Prostate gland (tissue), 2 donors: Measurements from ENCODE around the gene CASQ2. TPM values are rescaled to one million over a fixed set of nuclear protein-coding genes. Genes with fewer than 3 reads are reported as not detected.

Source experiments
- DNase-seq: peaks from one replicate; pipeline ENCODE4 v3.0.0-alpha.2; 2019; ENCODE audit warnings: low spot score
- H3K27ac ChIP-seq, 2 donors: fragments of 200-600 bp; sonication (generic); 2 replicates each; pipeline ENCODE4 v1.5.1; 2017 to 2019
- H3K27me3 ChIP-seq: fragments of 200-600 bp; sonication (generic); replicated peaks from 2 replicates; pipeline ENCODE4 v1.5.1; 2019; ENCODE audit not compliant: insufficient read depth
- H3K36me3 ChIP-seq, 2 donors: fragments of 200-600 bp; sonication (generic); 1 replicate in 1 of 2; 2 replicates in 1 of 2; pipeline versions ENCODE4 v1.5.1 to v1.8.1; 2017 to 2019
- H3K4me1 ChIP-seq: fragments of 200-600 bp; sonication (generic); replicated peaks from 2 replicates; pipeline ENCODE4 v1.5.1; 2019
- H3K4me3 ChIP-seq, 2 donors: fragments of 200-600 bp; sonication (generic); 2 replicates each; pipeline ENCODE4 v1.5.1; 2017 to 2019
- H3K9me3 ChIP-seq: fragments of 200-600 bp; sonication (generic); 2 replicates; pipeline ENCODE4 v1.5.1; 2017
- CTCF ChIP-seq, 4 experiments: fragments of 200-600 bp in 2 of 4; fragments of 450-650 bp in 2 of 4; sonication (generic) in 2 of 4; IDR thresholded peaks; 1 replicate in 3 of 4; 2 replicates in 1 of 4; pipeline ENCODE4 v1.5.1; 2016 to 2019; ENCODE audit warnings: antibody characterized with exemption in 4 of 4, mild to moderate bottlenecking in 2 of 4, moderate library complexity in 2 of 4
- POLR2A ChIP-seq: fragments of 450-650 bp; IDR thresholded peaks from one replicate; pipeline ENCODE4 v1.6.1; 2016; ENCODE audit warnings: antibody characterized with exemption, mild to moderate bottlenecking
- POLR2AphosphoS5 ChIP-seq: sonication (generic); formaldehyde crosslinking; IDR thresholded peaks from one replicate; pipeline ENCODE4 v1.6.1; 2017; ENCODE audit warnings: antibody characterized with exemption
- WGBS: methylation state at CpG from one replicate; pipeline ENCODE4 v1.1.5; 2018; 5-methylcytosine and 5-hydroxymethylcytosine counted together
- intact Hi-C: fragments of 100-400 bp; cut with DNase I; formaldehyde crosslinking; loops from one replicate; pipeline ENCODE4 v1.14.2; 2022
- total RNA-seq, 2 donors: library from RNA; depleted of rRNA; stranded (reverse); fragments of >200 nt; gene quantifications; one replicate each; pipeline ENCODE4 v1.1.0, GENCODE V29; 2016

Gene CASQ2
- total RNA-seq, 2 donors from 2014 or later: 6.4 to 6.6 TPM

- no peaks in the 10 kb centered on the region for H3K36me3 ChIP-seq
- no peak for DNase-seq
- H3K9me3 ChIP-seq: no peaks in the 10 kb centered on the region
- no peak overlapping the region for H3K4me3 ChIP-seq
- 92% methylated on average over 3 of the region's 3 CpGs for WGBS
- intact Hi-C loops: no loop called here
- TF ChIP-seq POLR2AphosphoS5 (no peak), CTCF (IDR thresholded peaks at IDR 0.05) (no peak), POLR2A (no peak)
- H3K27me3 ChIP-seq: no peaks in the 10 kb centered on the region
- H3K4me1 ChIP-seq: no peaks in the 10 kb centered on the region
- H3K27ac ChIP-seq: no peak overlapping the region
Measured at GRCh38 chr1:115687744-115688143, 80.8 kb downstream of the CASQ2 start.

- intact Hi-C loops: no loop called here
- WGBS: 87% methylated on average over 14 of the region's 14 CpGs
- no peak overlapping the region for H3K4me3 ChIP-seq
- no peaks in the 10 kb centered on the region for H3K36me3 ChIP-seq
- no peaks in the 10 kb centered on the region for H3K27me3 ChIP-seq
- TF ChIP-seq POLR2A: no peak
- TF ChIP-seq POLR2AphosphoS5: no peak
- TF ChIP-seq CTCF (IDR thresholded peaks at IDR 0.05): no peak
- H3K9me3 ChIP-seq: no peaks in the 10 kb centered on the region
- DNase-seq: no peak
- no peaks in the 10 kb centered on the region for H3K4me1 ChIP-seq
- H3K27ac ChIP-seq: no peak overlapping the region
Measured at GRCh38 chr1:115685029-115685705, 83.3 kb downstream of the CASQ2 start.

DNA sequence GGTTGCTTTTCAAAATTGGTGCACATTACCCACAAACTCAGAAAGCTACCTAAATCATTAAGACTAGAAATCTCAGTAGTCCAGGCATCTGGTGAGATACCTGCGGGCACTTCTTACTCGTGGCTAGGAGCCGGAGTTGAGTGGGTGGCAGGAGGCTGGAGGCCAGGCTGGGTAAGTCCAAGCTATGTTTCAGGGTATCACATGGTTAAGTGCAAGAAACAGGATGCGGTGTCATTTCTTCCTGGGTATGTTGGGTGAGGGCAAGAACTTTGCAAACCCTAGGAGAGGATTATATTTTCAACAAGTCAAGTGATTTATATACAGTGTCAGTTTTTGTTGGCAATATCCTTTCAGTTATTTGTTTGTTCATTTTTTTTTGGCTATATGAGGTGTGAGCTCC lies 85.7 kb downstream of the CASQ2 start:
- Histone ChIP-seq H3K36me3 (no peaks in the 10 kb centered on the region), H3K4me1 (no peaks in the 10 kb centered on the region), H3K4me3 (no peak overlapping the region), H3K27ac (no peak overlapping the region), H3K9me3 (no peaks in the 10 kb centered on the region), H3K27me3 (no peaks in the 10 kb centered on the region)
- intact Hi-C loops: no loop called here
- TF ChIP-seq POLR2AphosphoS5: no peak
- TF ChIP-seq CTCF (IDR thresholded peaks at IDR 0.05): no peak
- no peak for TF ChIP-seq POLR2A
- 96% methylated on average over 4 of the region's 4 CpGs for WGBS
- DNase-seq: no peak

GRCh38 chr1:115680730-115681111 lies 87.8 kb downstream of the CASQ2 start:
- Histone ChIP-seq H3K36me3 (no peaks in the 10 kb centered on the region), H3K4me1 (no peaks in the 10 kb centered on the region), H3K4me3 (no peak overlapping the region), H3K9me3 (no peaks in the 10 kb centered on the region), H3K27ac (no peak overlapping the region), H3K27me3 (no peaks in the 10 kb centered on the region)
- no peak for DNase-seq
- 92% methylated on average over 5 of the region's 5 CpGs for WGBS
- intact Hi-C loops: no loop called here
- no peak for TF ChIP-seq POLR2A
- no peak for TF ChIP-seq CTCF (IDR thresholded peaks at IDR 0.05)
- TF ChIP-seq POLR2AphosphoS5: no peak

DNA sequence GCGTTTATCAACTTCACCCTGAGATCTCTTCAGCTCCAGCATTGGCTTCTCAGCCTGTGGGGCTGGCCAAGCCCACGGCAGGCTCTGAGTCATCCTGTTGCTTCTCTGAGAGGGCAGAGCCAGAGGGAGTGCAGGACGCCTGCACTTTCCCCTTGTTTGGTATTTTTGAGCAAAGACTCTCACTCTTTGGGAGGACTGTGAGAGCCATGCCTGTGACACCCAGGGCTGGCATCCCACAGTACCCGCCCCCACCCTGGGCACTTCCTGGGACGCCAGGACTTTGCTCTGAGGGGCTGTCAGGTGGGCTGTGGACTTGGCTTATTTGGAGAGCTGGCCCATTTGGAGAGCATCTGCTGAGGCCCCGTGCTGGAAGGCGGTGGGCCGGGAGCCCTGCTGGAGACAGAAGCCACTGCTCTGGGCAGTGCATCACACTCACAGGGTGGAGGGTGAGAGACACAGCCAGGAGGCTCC lies 89.3 kb downstream of the CASQ2 start:
- Histone ChIP-seq H3K9me3 (no peaks in the 10 kb centered on the region), H3K4me1 (no peaks in the 10 kb centered on the region), H3K4me3 (no peak overlapping the region), H3K27me3 (no peaks in the 10 kb centered on the region), H3K36me3 (no peaks in the 10 kb centered on the region), H3K27ac (peak overlapping the region in 1 of 2 donors; percentile 11)
- 21% methylated on average over 5 of the region's 8 CpGs for WGBS
- TF ChIP-seq POLR2A (no peak), POLR2AphosphoS5 (no peak), CTCF (IDR thresholded peaks at IDR 0.05) (no peak)
- intact Hi-C loops: no loop called here
- DNase-seq: no peak
